HG02970 (cell line): ENCODE measurements around the gene SEC14L3.

Source experiments
- ATAC-seq: cut with Tn5 transposase; IDR thresholded peaks from one replicate; pipeline ENCODE4 v1.9.1; 2021; ENCODE audit warnings: mild to moderate bottlenecking, moderate library complexity, moderate number of reproducible peaks; ENCODE audit not compliant: unreplicated experiment, low FRiP score

Gene SEC14L3

DNA sequence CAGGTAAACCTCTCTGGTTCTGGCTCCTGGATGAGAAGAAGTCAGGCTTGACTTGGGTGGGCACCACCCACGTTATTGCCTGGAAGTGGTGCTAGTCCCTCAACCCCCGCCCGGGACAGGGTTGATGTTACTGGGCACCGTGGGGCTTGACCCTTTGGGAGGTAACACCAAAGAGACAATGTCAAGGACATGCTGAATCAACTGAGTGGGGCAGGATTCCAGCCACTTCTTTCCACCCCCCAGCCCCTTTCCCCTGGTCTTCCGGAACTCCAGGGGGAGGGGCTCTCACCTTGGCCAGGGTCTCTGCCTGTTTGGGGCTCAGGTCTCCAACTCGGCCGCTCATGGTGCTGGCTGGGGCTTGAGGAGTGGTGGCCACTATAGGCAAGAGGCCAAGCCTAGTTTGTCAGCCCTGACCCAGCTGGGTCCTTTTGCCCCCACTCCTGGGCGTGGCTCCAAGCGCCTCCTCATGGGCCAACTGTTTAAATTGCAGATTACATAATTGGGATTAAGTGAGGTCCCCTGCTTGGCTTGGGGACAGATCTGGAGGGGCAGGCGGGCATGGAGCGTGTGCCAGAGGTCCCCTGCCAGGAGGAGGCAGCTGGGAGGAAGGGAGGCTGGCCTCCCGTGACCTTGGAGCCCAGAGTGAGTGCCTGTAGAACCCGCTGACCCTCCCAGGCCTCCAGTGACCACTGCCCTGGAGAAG, at the start of gene SEC14L3:
Gene SEC14L3 (minus strand): TSS at position 402 of the 703 bp plus-strand sequence. CDS start 59 bp downstream, at position 343.
- no peak for ATAC-seq

DNA sequence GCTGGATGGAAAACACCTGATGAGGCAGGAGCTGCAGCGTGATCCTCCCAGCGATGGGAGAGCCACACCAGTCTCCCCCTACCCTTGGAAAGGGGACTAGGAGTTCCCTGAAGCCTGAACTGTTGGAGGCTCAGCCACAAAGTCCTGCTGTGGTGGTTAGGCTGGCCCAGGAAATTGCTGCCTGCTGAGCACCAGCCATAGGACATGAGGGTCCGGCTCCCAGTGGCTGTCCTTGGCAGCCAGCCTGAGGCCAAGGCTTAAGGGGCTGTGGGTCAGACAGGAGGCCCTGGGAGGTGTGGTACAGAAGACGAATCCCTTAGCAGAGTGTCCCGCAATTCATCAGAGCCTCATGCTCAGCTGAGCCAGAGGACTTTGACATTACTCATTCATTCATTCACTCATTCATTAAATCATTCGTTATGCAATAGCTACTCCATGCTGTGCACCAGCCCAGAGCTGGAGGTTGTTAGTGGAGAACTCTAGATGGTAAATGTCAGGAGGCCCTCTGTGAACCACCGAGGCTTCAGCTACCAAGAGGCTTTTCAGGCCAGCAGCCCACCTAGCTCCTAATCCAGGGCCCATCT, 48.1 kb upstream of the SEC14L3 start:
- ATAC-seq, result no peak

DNA sequence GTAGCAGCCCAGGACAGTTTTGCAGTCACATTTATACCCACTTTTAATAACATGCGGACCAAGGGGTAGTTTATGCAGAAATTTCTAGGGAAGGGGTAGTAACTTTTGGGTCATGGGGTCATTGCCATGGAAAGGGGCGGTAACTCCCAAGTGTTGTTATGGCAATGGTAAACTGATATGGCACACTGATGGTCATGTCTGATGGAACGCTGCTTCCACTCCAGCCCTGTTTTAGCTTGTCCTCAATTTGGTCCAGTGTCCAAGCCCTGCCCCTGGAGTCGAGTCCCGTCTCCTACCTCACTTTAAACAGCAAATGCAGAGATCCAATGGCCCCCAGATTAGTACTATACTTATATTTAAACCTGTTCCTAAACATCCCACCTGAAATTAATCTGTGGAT, 44.9 kb upstream of the SEC14L3 start:
- no peak for ATAC-seq

GRCh38 chr22:30516273-30516672, 44.5 kb upstream of the SEC14L3 start:
- no peak for ATAC-seq

DNA sequence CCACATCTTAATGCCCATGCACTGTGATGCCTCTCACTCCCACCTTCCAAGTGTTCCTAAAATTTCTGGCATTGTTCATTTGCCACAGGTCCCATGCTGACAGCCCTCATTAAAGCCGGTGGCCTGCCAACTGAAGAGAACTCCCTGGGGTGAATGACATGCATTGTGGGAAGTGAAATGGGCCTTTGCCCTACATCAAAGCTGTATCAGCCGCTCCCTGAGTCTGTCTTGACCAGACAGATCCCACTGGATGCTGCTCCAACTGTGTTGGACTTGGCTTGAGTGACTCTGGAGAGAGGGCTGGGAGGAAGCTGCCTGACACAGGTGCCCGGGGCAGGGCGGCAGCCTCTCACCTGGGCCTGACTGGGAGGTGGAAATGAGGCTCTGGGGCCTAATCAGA, 42.4 kb upstream of the SEC14L3 start:
- ATAC-seq, result no peak

GRCh38 chr22:30513462-30513861, 41.6 kb upstream of the SEC14L3 start:
- no peak for ATAC-seq

- no peak for ATAC-seq
Measured at GRCh38 chr22:30511911-30512310, 40.1 kb upstream of the SEC14L3 start.

DNA sequence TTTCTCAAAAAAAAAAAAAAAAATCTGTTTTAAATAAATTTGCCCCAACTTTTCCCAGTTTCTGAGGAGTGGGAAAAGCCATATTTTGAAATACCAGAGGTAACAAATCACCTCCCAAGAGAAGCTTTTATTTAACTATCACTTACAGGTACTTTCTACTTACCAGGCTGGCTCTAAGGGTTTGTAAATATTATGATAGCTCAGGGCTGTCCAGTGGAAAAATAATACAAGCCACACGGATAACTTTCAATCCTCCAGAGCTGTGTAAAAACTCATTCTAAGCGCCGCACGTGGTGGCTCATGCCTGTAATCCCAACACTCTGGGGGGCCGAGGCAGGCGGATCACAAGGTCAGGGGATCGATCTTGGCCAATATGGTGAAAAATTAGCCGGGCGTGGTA, 39.3 kb upstream of the SEC14L3 start:
- no peak for ATAC-seq

GRCh38 chr22:30508216-30508615, 36.4 kb upstream of the SEC14L3 start:
- ATAC-seq, result no peak

DNA sequence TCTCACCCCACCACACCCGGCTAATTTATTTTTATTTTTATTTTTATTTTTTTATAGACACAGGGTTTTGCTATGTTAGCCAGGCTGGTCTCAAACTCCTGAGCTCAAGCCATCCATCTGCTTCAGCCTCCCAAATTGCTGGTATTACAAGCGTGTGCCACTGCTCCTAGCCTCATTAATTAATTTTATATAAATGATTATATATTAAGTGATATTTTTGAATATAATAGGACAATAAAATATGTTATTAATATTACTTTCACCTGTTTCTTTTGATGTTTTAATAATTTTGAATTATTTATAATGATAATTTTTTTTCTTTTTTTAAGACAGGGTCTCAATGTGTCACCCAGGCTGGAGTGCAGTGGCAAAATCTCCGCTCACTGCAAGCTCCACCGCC, 35.9 kb upstream of the SEC14L3 start:
- ATAC-seq, result no peak

GRCh38 chr22:30506507-30506968, 34.7 kb upstream of the SEC14L3 start:
- no peak for ATAC-seq

DNA sequence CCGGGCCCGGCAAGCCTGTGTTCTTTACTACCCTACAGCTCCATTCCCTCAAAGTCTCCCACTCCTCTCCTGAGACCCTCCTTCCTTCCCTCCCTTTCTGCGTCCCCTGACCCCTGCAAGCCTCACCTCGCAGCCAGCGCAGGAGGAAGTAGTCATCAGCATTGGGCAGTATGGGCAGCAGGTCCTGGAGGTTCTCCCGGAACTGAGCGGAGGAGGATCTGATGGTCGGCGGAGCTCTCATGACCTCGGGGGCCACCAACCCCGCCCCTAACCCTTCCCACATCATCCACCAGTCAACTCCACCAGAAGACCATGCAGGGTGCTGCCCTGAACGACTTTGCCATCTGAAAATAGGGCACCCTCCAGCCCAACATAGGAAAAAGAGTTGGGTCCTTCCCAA, 31.7 kb upstream of the SEC14L3 start:
- no peak for ATAC-seq

- no peak for ATAC-seq
Measured at GRCh38 chr22:30502911-30503310, 31.1 kb upstream of the SEC14L3 start.

DNA sequence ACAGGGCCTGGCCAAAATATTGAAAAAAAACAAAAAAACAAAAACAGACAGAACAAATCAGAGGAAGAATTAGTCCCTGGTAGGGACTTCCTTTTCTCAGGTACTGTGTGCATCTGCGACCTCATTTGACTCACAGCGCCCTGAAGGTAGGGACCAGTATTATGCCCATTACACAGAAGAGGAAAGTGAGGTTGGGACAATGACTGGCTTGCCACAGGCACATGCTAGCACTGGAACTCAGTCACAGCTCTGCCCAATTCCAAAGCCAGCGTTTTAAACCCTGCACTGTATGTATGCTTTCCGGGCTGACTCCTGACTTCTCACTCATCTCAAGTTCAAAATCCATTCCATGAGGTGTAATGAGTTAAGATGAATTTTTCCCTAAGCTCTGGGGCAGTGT, 30.3 kb upstream of the SEC14L3 start:
- ATAC-seq, result no peak

GRCh38 chr22:30500628-30501027, 28.8 kb upstream of the SEC14L3 start:
- no peak for ATAC-seq

DNA sequence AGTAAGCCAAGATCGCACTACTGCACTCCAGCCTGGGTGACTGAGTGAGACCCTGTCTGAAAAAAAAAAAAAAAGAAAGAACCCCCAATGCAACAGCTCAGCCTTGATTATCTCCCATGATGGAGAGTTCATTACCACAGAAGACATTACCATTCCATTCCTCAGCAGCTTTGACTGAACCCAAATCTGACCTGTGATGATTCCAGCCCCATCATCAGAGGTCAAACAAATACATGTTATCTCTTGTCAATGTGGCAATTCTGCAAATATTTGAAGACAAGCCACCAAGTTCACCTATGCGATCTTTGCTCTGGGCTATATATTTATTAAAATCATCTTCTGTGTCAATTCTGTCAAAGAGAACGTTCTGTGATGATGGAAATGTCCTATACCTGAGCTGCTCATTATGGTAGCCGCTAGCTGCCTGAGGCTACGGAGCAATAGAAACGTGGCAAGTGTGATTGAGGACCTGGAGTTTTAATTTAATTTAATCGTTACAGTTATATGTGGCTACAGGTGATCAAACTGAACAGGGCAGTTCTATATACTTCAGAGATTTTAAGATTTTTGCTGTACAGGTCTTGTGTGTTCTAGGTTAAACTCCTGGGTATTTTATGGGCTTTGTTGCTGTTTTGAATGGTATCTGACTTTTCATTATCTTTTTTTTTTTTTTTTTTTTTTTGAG, 25.8 kb upstream of the SEC14L3 start:
- no peak for ATAC-seq

DNA sequence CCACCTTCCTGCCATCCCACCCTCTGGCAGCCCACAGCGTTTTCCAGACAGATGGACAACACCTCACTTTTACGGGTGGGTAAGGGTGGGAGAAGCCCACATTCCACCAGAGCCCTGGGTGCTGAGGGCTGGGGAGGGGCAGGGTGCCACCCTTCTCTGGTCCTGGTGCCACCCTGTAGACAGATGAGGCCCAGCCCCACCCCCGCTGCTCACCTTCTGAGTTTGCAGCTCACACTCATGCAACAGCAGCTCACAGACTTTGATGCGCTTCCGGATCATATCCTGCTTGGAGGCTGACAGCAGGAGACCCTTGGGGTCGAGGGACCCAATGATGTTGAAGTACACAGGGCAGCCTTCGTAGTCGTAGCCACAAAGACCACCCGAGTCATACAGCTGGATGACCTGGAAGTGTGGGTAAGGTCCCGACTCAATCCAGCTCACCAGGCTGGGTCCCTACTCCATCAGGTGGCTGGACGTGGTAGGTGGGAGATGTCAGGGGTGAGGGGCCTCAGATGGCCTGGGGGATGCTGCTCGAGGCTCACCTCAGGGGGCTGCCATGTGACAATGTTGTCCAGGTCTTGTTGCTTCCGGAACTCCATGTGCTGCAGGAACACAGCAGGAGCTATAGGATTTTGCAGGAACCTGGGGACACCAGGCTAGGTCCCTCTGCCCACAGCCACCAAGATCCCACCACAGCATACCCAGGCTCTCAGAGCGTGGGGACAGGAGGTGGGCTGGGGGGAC, 23.4 kb upstream of the SEC14L3 start:
- ATAC-seq, result no peak

DNA sequence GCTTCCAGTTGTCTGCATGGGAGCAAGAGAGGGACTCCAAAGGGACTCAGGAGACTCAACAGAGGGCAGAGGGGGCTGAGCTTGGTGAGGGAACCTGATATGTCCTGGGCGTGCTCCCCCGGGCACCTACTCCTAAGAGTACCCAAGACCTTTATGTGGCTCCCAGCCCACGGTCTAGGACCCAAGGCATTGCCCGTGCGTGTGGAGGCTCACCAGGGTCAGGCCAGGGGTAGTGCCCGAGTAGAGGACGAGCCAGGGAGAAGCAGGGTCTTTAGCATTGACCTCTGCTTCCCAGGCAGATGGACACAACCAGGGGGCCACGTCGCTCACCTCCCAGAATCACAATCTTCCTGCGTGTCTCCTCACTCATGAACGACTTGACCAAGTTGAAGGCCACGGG, 20.3 kb upstream of the SEC14L3 start:
- no peak for ATAC-seq

DNA sequence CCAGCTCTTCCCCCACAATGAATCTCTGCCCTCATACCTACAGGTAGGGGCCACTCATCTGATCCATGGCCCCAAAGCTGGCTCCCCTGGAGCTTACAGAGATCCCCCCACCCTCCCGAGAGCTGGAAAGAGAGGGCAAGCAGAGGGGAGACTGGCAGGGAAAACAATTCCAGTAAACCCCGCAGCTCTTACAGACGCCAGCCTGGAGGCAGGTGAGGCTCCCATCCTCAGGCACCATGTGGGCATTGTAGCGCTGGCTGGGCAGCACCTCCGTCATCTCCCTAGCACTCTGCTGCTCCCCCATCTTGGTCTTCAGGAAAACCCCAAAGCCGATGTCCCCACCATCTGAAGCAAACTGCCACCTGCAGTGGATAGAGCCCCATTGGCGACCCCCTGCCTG, 19.6 kb upstream of the SEC14L3 start:
- ATAC-seq, result no peak

DNA sequence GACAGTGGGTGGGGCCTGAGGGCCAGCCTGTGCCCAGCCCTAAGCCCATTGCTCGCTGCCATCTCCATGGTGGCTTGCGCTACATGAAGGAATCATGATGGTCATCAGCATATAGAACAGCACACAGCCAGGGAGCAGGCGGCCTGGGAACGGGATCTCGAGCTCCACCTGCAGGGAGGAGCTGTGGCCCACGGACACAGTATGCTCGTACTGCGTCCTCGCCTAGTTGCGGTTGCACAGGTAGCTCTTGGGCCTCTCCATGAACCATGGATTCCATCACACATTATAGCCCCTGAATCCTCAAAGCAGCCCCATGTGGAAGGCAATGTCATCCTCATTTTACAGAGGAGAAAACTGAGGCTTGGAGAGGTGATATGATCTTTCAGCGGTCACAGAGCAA, 18.6 kb upstream of the SEC14L3 start:
- ATAC-seq, result no peak

DNA sequence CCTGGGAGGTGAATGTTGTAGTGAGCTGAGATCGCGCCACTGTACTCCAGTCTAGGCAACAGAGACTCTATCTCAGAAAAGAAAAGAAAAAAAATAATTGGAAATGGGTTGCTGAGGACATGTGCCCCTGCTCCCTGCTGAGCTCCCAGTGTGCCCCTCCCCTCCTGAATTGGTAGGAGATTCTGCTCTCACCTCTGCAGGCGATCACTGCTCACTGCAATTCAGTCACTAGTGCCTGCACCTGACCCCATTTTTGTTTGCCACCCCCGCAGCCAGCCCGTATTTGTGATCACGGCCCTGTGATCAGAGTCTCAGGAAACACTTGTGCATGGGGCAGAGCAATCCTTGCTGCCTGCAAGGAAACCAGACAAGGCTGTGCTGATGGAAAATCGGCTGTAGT, 16.3 kb upstream of the SEC14L3 start:
- ATAC-seq, result no peak
